ENCODE data around the gene SLC26A2. TPM values are rescaled to one million over a fixed set of nuclear protein-coding genes. Genes with fewer than 3 reads are reported as not detected.

SLC26A2 gene
- total and polyA plus RNA-seq, 2 of the 8 experiments (the other 6 are each of a cell fraction or from before 2014, with no cell fraction given), result 3.7 to 11.4 TPM

- Histone ChIP-seq H2BK20ac (ENCODE audit: low read length) (no peak overlapping the region), H3K4ac (replicated peaks; ENCODE audit: insufficient read length, low read depth, low read length) (peak overlapping the region; percentile 19), H3K4me3 (ENCODE audit: extremely low read depth in 1 of 4, insufficient read depth in 2 of 4, low read depth in 3 of 4, low read length in 4 of 4) (peak overlapping the region; percentile 54 to 92 (median 89)), H4K8ac (ENCODE audit: extremely low read depth, insufficient read depth, low read length) (peak overlapping the region; percentile 97; the same call in 1 of the 2 replicates), H4K91ac (replicated peaks; ENCODE audit: insufficient read length, low read length) (peak overlapping the region; percentile 29), H4K5ac (ENCODE audit: insufficient read length, low read depth, low read length) (peak overlapping the region; percentile 25), H2BK12ac (ENCODE audit: low read depth, low read length) (peak overlapping the region; percentile 10), H3K4me1 (replicated peaks in 1 of 4; ENCODE audit: control insufficient read depth in 3 of 4, insufficient read depth in 4 of 4, low read length in 3 of 4) (peaks cover 0 to 4% (median 2%) of the 10 kb centered on the region in 4 experiments; a peak in 4 of 7 replicates), H2AK5ac (ENCODE audit: low read depth, low read length) (no peak overlapping the region; the same call in 1 of the 2 replicates), H2BK5ac (ENCODE audit: low read depth, low read length) (peak overlapping the region; percentile 80), H3K56ac (replicated peaks; ENCODE audit: insufficient read length, low read depth, low read length) (no peak overlapping the region), H3K27me3 (replicated peaks in 1 of 4; ENCODE audit: control insufficient read depth in 3 of 4, extremely low read depth in 1 of 4, insufficient read depth in 3 of 4, low read length in 3 of 4) (no peaks in the 10 kb centered on the region), H4K20me1 (replicated peaks in 1 of 2; ENCODE audit: control insufficient read depth in 1 of 2, insufficient read depth in 2 of 2, low read length in 2 of 2) (peaks cover 3 to 18% of the 10 kb centered on the region in 2 experiments), H3K27ac (ENCODE audit: low read depth, low read length) (peak overlapping the region; percentile 76), H2AFZ (ENCODE audit: low read length) (peak overlapping the region; percentile 95), H3K23ac (ENCODE audit: insufficient read length) (no peak overlapping the region), H2BK120ac (replicated peaks; ENCODE audit: low read depth, low read length) (no peak overlapping the region), H2BK15ac (ENCODE audit: low read length) (no peak overlapping the region), H3K36me3 (ENCODE audit: control insufficient read depth in 2 of 4, insufficient read depth in 4 of 4, low read length in 3 of 4) (peaks cover 0 to 4% (median 0%) of the 10 kb centered on the region in 4 experiments; a peak in 2 of 8 replicates), H3K4me2 (ENCODE audit: insufficient read depth in 1 of 2, low read depth in 2 of 2, low read length in 2 of 2) (peak overlapping the region; percentile 92 to 94), H3K9ac (replicated peaks in 1 of 4; ENCODE audit: extremely low read depth in 1 of 4, low read depth in 3 of 4, low read length in 3 of 4) (peak overlapping the region; percentile 74 to 91 (median 85)), H3K79me2 (ENCODE audit: control insufficient read depth in 1 of 2, insufficient read depth in 2 of 2, low read length in 2 of 2) (peaks cover 5 to 36% of the 10 kb centered on the region in 2 experiments), H3K79me1 (ENCODE audit: low read depth, low read length) (peaks cover 5% of the 10 kb centered on the region; the same call in 1 of the 2 replicates), H3K18ac (ENCODE audit: extremely low read depth, low read length) (peak overlapping the region; percentile 56), H3K9me3 (ENCODE audit: insufficient read depth in 2 of 2, low read depth in 1 of 2, low read length in 1 of 2) (no peaks in the 10 kb centered on the region), H3K14ac (ENCODE audit: insufficient read length) (no peak overlapping the region), H3K23me2 (ENCODE audit: low read depth, low read length) (peaks cover 14% of the 10 kb centered on the region)
- 41% methylated on average over 7 of the region's 7 CpGs; no CpG with 5 or more reads in 1 of the 2 experiments for WGBS, 2 experiments (ENCODE audit: extremely low coverage in 1 of 2, insufficient coverage in 1 of 2, insufficient read length in 1 of 2, insufficient replicate concordance in 2 of 2, low coverage in 1 of 2, low lambda C conversion rate in 2 of 2, missing lambda C conversion rate in 1 of 2)
- no peak for DNase-seq (ENCODE audit: low read depth in 1 of 2, low spot score in 2 of 2)
- ChIA-PET POLR2A (ENCODE audit: partially characterized antibody) (interaction anchor here (0.7 to 1.8 kb wide), 4 partner anchors 9 to 64 kb away, joined by 3 to 8 read pairs (median 4); no protein-coding TSS in a partner anchor), CTCF (ENCODE audit: partially characterized antibody) (interaction anchor here (0.6 to 4.7 kb wide), 8 partner anchors 9 to 243 kb away, joined by 3 to 20 read pairs (median 4); partner anchors contain the start of gene SLC26A2)
- FAIRE-seq, result no peak
- TF ChIP-seq NANOG (IDR thresholded peaks at IDR 0.05; ENCODE audit: insufficient read depth, low read depth, low read length, poor library complexity, severe bottlenecking), result no peak
Observed at GRCh38 chr5:149999866-150000255, 39.3 kb downstream of the SLC26A2 start.
